NB4 (cell line): ENCODE data around the gene DOCK3.

Experiments
- CTCF ChIP-seq: IDR thresholded peaks from one replicate; pipeline ENCODE4 v1.5.1; 2012; ENCODE audit warnings: low read depth, low read length
- POLR2A ChIP-seq: IDR thresholded peaks from 2 replicates; pipeline ENCODE4 v1.6.1; 2011; ENCODE audit warnings: mild to moderate bottlenecking; ENCODE audit not compliant: insufficient read length; ENCODE audit errors: extremely low read depth

- TF ChIP-seq CTCF: no peak
- no peak for TF ChIP-seq POLR2A
These were observed at the start of gene DOCK3 for GRCh38 chr3:50674349-50675178.
